Measurements from ENCODE around the gene SOAT1. TPM values are rescaled to one million over a fixed set of nuclear protein-coding genes. Genes with fewer than 3 reads are reported as not detected.
"Not testable (repeated sequence)": the region's sequence is repeated elsewhere in the genome, so short reads cannot be mapped to it uniquely, and the experiment has no call there.

Gene SOAT1
- polyA plus RNA-seq, 2 of the 4 experiments (the other 2 are of a cell fraction) = 19.0 to 62.1 TPM

DNA sequence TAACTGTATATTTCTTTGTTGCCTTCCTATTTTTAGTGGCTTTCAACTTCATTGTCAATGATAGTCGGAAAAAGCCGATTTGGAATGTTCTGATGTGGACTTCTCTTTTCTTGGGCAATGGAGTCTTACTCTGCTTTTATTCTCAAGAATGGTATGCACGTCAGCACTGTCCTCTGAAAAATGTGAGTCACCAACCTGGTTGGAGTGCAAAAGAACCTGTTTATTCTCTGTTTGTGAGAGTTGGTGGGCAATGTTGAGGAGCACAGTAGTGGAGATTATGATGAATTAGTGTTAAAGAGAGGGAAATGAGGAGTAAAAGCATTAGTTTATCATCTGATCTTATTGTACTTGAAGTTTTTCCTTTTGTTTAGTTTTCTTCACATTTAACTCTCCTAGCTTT lies 57.7 kb downstream of the SOAT1 start:
- Histone ChIP-seq H3K4me2 (no peak overlapping the region), H3K4me3 (no peak overlapping the region), H3K4me1 (peaks cover 7% of the 10 kb centered on the region; the same call in 2 of the 3 replicates), H3K9me3 (no peaks in the 10 kb centered on the region), H3K27ac (no peak overlapping the region)
- POLR2A ChIA-PET = no interaction called here
- FAIRE-seq (no peak), ATAC-seq (no peak), DNase-seq (ENCODE audit: low read depth in 1 of 2, low spot score in 1 of 2) (no peak)
- WGBS (ENCODE audit: missing lambda C conversion rate) = 89% methylated on average over 3 of the region's 3 CpGs
- CTCF ChIA-PET = interaction anchor here (1.2 kb wide), 1 partner anchor 100 kb away, joined by 3 read pairs; no protein-coding TSS in a partner anchor
- TF ChIP-seq CBX2 (IDR thresholded peaks at IDR 0.05; ENCODE audit: borderline replicate concordance, low read depth) (no peak), BHLHE40 (IDR thresholded peaks at IDR 0.05; ENCODE audit: low read depth, low read length) (no peak), PHF8 (IDR thresholded peaks at IDR 0.05; ENCODE audit: borderline replicate concordance, low read depth) (no peak), SMC3 (IDR thresholded peaks at IDR 0.05) (no peak), JUN (IDR thresholded peaks at IDR 0.05) (no peak)

DNA sequence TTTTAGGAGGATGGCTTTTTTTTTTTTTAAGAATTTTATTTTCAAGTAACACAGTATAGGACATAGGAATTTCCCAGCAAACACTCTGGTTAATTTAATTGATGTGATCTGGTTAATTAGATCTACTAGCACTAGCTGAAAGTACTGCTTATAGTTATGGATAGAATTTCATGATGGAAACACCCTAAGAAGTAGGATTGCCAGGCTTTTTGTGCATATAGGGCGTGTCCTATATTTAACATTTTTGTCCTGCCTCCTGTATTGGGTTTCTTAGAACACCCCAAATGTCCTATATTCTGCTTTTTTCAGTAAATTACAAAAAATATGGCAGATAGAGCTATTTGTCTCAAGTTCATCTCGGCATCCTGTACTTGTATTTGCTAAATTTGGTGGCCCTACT lies 58.6 kb downstream of the SOAT1 start:
- H3K4me2 ChIP-seq = no peak overlapping the region
- FAIRE-seq (no peak), ATAC-seq (no peak), DNase-seq (ENCODE audit: low read depth in 1 of 2, low spot score in 1 of 2) (no peak)
- no peak overlapping the region for H3K4me3 ChIP-seq
- H3K9me3 ChIP-seq = no peaks in the 10 kb centered on the region
- 90% methylated on average over 2 of the region's 2 CpGs for WGBS (ENCODE audit: missing lambda C conversion rate)
- ChIA-PET POLR2A (interaction anchor here (0.7 kb wide), 1 partner anchor 193 kb away, joined by 3 read pairs; no protein-coding TSS in a partner anchor), CTCF (interaction anchor here (0.6 to 1.2 kb wide), 4 partner anchors 16 to 349 kb away, joined by 3 to 4 read pairs (median 4); no protein-coding TSS in a partner anchor)
- TF ChIP-seq EHMT2 (IDR thresholded peaks at IDR 0.05; ENCODE audit: low read depth) = no peak
- TF ChIP-seq KDM1A (IDR thresholded peaks at IDR 0.05; ENCODE audit: low read depth) = no peak
- TF ChIP-seq NR3C1 (IDR thresholded peaks at IDR 0.05) = no peak
- TF ChIP-seq RFX5 (IDR thresholded peaks at IDR 0.05) = no peak
- no peak for TF ChIP-seq NPAS2 (CRISPR knock-in tag; IDR thresholded peaks at IDR 0.05; ENCODE audit: borderline replicate concordance)
- no peak for TF ChIP-seq JUNB (IDR thresholded peaks at IDR 0.05)
- H3K4me1 ChIP-seq = peaks cover 7% of the 10 kb centered on the region; the same call in 2 of the 3 replicates
- no peak overlapping the region for H3K27ac ChIP-seq

DNA sequence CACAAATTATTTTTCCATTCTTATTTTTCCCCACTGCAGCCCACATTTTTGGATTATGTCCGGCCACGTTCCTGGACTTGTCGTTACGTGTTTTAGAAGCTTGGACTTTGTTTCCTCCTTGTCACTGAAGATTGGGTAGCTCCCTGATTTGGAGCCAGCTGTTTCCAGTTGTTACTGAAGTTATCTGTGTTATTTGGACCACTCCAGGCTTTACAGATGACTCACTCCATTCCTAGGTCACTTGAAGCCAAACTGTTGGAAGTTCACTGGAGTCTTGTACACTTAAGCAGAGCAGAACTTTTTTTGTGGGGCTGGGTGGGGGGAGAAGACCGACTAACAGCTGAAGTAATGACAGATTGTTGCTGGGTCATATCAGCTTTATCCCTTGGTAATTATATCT lies 59.9 kb downstream of the SOAT1 start:
- peaks cover 7% of the 10 kb centered on the region; the same call in 2 of the 3 replicates for H3K4me1 ChIP-seq
- ATAC-seq (0 out of 6 replicates have a peak, but pooled peaks of 1 of the 2 experiments have one; percentile 30), DNase-seq (ENCODE audit: low read depth in 1 of 2, low spot score in 1 of 2) (no peak), FAIRE-seq (no peak)
- ChIA-PET CTCF (interaction anchor here (1.0 to 1.4 kb wide), 2 partner anchors 20 to 61 kb away, joined by 4 to 6 read pairs; no protein-coding TSS in a partner anchor), POLR2A (no interaction called here)
- WGBS (ENCODE audit: missing lambda C conversion rate) = 87% methylated on average over 5 of the region's 5 CpGs
- TF ChIP-seq PHF8 (IDR thresholded peaks at IDR 0.05; ENCODE audit: borderline replicate concordance, low read depth) (no peak), ESRRA (IDR thresholded peaks at IDR 0.05; ENCODE audit: borderline replicate concordance, low read length) (no peak), ZSCAN20 (CRISPR knock-in tag; IDR thresholded peaks at IDR 0.05) (no peak), FOSB (CRISPR knock-in tag; IDR thresholded peaks at IDR 0.05) (no peak), POLR2A (IDR thresholded peaks at IDR 0.05; ENCODE audit: low read length) (no peak), TFCP2L1 (CRISPR knock-in tag; IDR thresholded peaks at IDR 0.05) (no peak), RNF2 (IDR thresholded peaks at IDR 0.05; ENCODE audit: borderline replicate concordance, low read depth) (no peak), HDAC2 (IDR thresholded peaks at IDR 0.05) (no peak), MAFK (IDR thresholded peaks at IDR 0.05; ENCODE audit: partially characterized antibody) (no peak), SREBF2 (IDR thresholded peaks at IDR 0.05) (no peak), EHMT2 (IDR thresholded peaks at IDR 0.05; ENCODE audit: low read depth) (no peak), MYC (IDR thresholded peaks at IDR 0.05; ENCODE audit: borderline replicate concordance, low read length) (no peak), JUNB (IDR thresholded peaks at IDR 0.05) (no peak), USF2 (IDR thresholded peaks at IDR 0.05) (no peak), NPAS2 (CRISPR knock-in tag; IDR thresholded peaks at IDR 0.05; ENCODE audit: borderline replicate concordance) (no peak)
- TF ChIP-seq, protein P1, sequence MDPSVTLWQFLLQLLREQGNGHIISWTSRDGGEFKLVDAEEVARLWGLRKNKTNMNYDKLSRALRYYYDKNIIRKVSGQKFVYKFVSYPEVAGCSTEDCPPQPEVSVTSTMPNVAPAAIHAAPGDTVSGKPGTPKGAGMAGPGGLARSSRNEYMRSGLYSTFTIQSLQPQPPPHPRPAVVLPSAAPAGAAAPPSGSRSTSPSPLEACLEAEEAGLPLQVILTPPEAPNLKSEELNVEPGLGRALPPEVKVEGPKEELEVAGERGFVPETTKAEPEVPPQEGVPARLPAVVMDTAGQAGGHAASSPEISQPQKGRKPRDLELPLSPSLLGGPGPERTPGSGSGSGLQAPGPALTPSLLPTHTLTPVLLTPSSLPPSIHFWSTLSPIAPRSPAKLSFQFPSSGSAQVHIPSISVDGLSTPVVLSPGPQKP (IDR thresholded peaks at IDR 0.05; ENCODE audit: low read depth, low read length) = no peak
- TF ChIP-seq, protein P2, sequence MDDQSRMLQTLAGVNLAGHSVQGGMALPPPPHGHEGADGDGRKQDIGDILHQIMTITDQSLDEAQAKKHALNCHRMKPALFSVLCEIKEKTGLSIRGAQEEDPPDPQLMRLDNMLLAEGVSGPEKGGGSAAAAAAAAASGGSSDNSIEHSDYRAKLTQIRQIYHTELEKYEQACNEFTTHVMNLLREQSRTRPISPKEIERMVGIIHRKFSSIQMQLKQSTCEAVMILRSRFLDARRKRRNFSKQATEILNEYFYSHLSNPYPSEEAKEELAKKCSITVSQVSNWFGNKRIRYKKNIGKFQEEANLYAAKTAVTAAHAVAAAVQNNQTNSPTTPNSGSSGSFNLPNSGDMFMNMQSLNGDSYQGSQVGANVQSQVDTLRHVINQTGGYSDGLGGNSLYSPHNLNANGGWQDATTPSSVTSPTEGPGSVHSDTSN (IDR thresholded peaks at IDR 0.05) = no peak
- H3K4me2 ChIP-seq = no peak overlapping the region
- no peak overlapping the region for H3K4me3 ChIP-seq
- no peak overlapping the region for H3K27ac ChIP-seq
- no peaks in the 10 kb centered on the region for H3K9me3 ChIP-seq

GRCh38 chr1:179361631-179362030 lies 68.0 kb downstream of the SOAT1 start:
- POLR2A ChIA-PET, ATAC-seq: not testable (repeated sequence)

More at GRCh38 chr1:179361631-179362030, 68.0 kb downstream of the SOAT1 start:
- not testable (repeated sequence) for H3K4me2 ChIP-seq; DNase-seq (ENCODE audit: low read depth in 1 of 2, low spot score in 1 of 2); H3K4me1 ChIP-seq; H3K4me3 ChIP-seq; H3K9me3 ChIP-seq; H3K27ac ChIP-seq; FAIRE-seq
- CTCF ChIA-PET = interaction anchor here (1.4 kb wide), 1 partner anchor 283 kb away, joined by 4 read pairs; no protein-coding TSS in a partner anchor
- 100% methylated on average over 2 of the region's 2 CpGs for WGBS (ENCODE audit: missing lambda C conversion rate)
